ENCODE results near the gene MAGI2. TPM values are rescaled to one million over a fixed set of nuclear protein-coding genes. Genes with fewer than 3 reads are reported as not detected.

MAGI2 gene
- total RNA-seq, 1 experiment from 2014 or later, result 0.07 TPM

- intact Hi-C loops (cut with micrococcal nuclease), result no loop called here
- CTCF ChIA-PET, result interaction anchor here (0.6 to 1.3 kb wide), 3 partner anchors 38 to 711 kb away, joined by 3 to 4 read pairs (median 4); no protein-coding TSS in a partner anchor
- H3K27ac Mint-ChIP-seq (ENCODE audit: low read depth, unreplicated experiment), result no peak overlapping the region
- H3K36me3 Mint-ChIP-seq (ENCODE audit: insufficient read depth, unreplicated experiment), result no peaks in the 10 kb centered on the region
- H3K4me3 Mint-ChIP-seq (ENCODE audit: unreplicated experiment), result no peak overlapping the region
- no peak for DNase-seq (ENCODE audit: unreplicated experiment)
- no TSS peak for BruUV-seq (replicated peaks)
- POLR2A ChIA-PET, result no interaction called here
- no peak for TF ChIP-seq CTCF (IDR thresholded peaks at IDR 0.05; ENCODE audit: unreplicated experiment)
- H3K9me3 Mint-ChIP-seq (ENCODE audit: unreplicated experiment), result no peaks in the 10 kb centered on the region
- H3K4me1 Mint-ChIP-seq (ENCODE audit: insufficient read depth, unreplicated experiment), result no peaks in the 10 kb centered on the region
- H3K27me3 Mint-ChIP-seq (ENCODE audit: insufficient read depth, unreplicated experiment), result peaks cover 60% of the 10 kb centered on the region
These were observed 209.0 kb downstream of the MAGI2 start for GRCh38 chr7:79244482-79244881.

DNA sequence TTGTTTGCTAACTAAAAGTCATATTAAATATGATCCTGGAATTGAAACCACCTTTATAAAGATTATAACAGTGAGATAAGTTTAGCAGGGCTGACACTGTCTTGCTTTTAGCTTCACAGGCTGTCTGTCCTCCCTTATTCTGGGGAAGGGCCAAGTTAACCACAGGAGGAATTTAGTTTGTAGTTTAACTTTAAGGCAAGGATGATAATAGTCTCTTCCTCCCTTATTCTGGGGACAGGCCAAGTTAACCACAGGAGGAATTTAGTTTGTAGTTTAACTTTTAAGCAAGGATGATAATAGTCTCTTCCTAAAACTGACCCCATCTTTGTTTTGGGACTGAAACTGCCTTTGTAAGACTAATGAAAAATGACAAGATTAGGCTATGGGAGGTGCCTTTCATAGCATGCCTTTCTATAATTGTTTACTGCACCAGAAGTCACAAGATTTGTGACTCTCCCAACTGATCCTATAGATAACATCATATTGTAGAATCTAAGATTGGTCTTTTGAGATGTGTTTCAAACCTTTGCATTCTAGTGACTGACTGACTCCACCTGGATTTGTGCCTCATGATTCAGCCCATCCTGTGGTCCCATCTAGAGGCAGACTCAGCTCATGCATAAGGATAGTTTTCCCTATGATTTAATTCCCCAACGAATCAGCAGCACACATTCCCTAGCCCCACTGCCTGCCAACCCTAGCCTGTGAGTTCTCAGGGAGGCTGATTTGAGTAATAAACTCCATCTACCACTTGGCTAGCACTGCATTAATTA lies 212.0 kb downstream of the MAGI2 start:
- ChIA-PET CTCF (no interaction called here), POLR2A (no interaction called here)
- no peak for TF ChIP-seq CTCF (IDR thresholded peaks at IDR 0.05; ENCODE audit: unreplicated experiment)
- Mint-ChIP-seq H3K4me1 (ENCODE audit: insufficient read depth, unreplicated experiment) (no peaks in the 10 kb centered on the region), H3K27ac (ENCODE audit: low read depth, unreplicated experiment) (no peak overlapping the region), H3K4me3 (ENCODE audit: unreplicated experiment) (no peak overlapping the region), H3K27me3 (ENCODE audit: insufficient read depth, unreplicated experiment) (peaks cover 46% of the 10 kb centered on the region), H3K9me3 (ENCODE audit: unreplicated experiment) (no peaks in the 10 kb centered on the region), H3K36me3 (ENCODE audit: insufficient read depth, unreplicated experiment) (no peaks in the 10 kb centered on the region)
- no TSS peak for BruUV-seq (replicated peaks)
- no peak for DNase-seq (ENCODE audit: unreplicated experiment)
- intact Hi-C loops (cut with micrococcal nuclease), result no loop called here

- no peaks in the 10 kb centered on the region for H3K9me3 Mint-ChIP-seq (ENCODE audit: unreplicated experiment)
- ChIA-PET CTCF (no interaction called here), POLR2A (no interaction called here)
- H3K4me3 Mint-ChIP-seq (ENCODE audit: unreplicated experiment), result no peak overlapping the region
- H3K27me3 Mint-ChIP-seq (ENCODE audit: insufficient read depth, unreplicated experiment), result peaks cover 36% of the 10 kb centered on the region
- no peak overlapping the region for H3K27ac Mint-ChIP-seq (ENCODE audit: low read depth, unreplicated experiment)
- no TSS peak for BruUV-seq (replicated peaks)
- no peak for DNase-seq (ENCODE audit: unreplicated experiment)
- H3K4me1 Mint-ChIP-seq (ENCODE audit: insufficient read depth, unreplicated experiment), result no peaks in the 10 kb centered on the region
- no peaks in the 10 kb centered on the region for H3K36me3 Mint-ChIP-seq (ENCODE audit: insufficient read depth, unreplicated experiment)
- intact Hi-C loops (cut with micrococcal nuclease), result no loop called here
- TF ChIP-seq CTCF (IDR thresholded peaks at IDR 0.05; ENCODE audit: unreplicated experiment), result no peak
These were observed 213.1 kb downstream of the MAGI2 start for GRCh38 chr7:79240413-79240812.

- H3K4me1 Mint-ChIP-seq (ENCODE audit: insufficient read depth, unreplicated experiment), result no peaks in the 10 kb centered on the region
- no peak for DNase-seq (ENCODE audit: unreplicated experiment)
- intact Hi-C loops (cut with micrococcal nuclease), result no loop called here
- H3K27me3 Mint-ChIP-seq (ENCODE audit: insufficient read depth, unreplicated experiment), result peaks cover 33% of the 10 kb centered on the region
- H3K9me3 Mint-ChIP-seq (ENCODE audit: unreplicated experiment), result no peaks in the 10 kb centered on the region
- no peaks in the 10 kb centered on the region for H3K36me3 Mint-ChIP-seq (ENCODE audit: insufficient read depth, unreplicated experiment)
- CTCF ChIA-PET, result no interaction called here
- POLR2A ChIA-PET, result no interaction called here
- no peak overlapping the region for H3K27ac Mint-ChIP-seq (ENCODE audit: low read depth, unreplicated experiment)
- no TSS peak for BruUV-seq (replicated peaks)
- no peak for TF ChIP-seq CTCF (IDR thresholded peaks at IDR 0.05; ENCODE audit: unreplicated experiment)
- no peak overlapping the region for H3K4me3 Mint-ChIP-seq (ENCODE audit: unreplicated experiment)
These were observed 217.0 kb downstream of the MAGI2 start for GRCh38 chr7:79236352-79237028.

Measured in MCF 10A (cell line).